HepG2 (cell line): ENCODE data around the gene MRPL18. TPM values are rescaled to one million over a fixed set of nuclear protein-coding genes. Genes with fewer than 3 reads are reported as not detected.

ENCODE experiments used
- DPF2 ChIP-seq: sonication (generic); formaldehyde crosslinking; IDR thresholded peaks from 2 replicates; pipeline ENCODE4 v1.4.0; 2020; ENCODE audit warnings: mild to moderate bottlenecking, low read depth, missing genetic modification reagents, borderline replicate concordance
- ETV5 ChIP-seq: IDR thresholded peaks from 2 replicates; pipeline ENCODE4 v1.6.1; 2018; ENCODE audit warnings: missing biosample characterization, missing genetic modification reagents, inconsistent platforms, borderline replicate concordance
- JUND ChIP-seq: sonication (generic); formaldehyde crosslinking; IDR thresholded peaks from 2 replicates; pipeline ENCODE4 v1.8.0; 2022; ENCODE audit warnings: mild to moderate bottlenecking, missing genetic modification reagents
- KAT7 ChIP-seq: IDR thresholded peaks from 2 replicates; pipeline ENCODE4 v1.6.1; 2018; ENCODE audit warnings: borderline replicate concordance, missing compliant biosample characterization
- NR2C2 ChIP-seq: sonication (generic); formaldehyde crosslinking; IDR thresholded peaks from 2 replicates; pipeline ENCODE4 v1.4.0; 2020; ENCODE audit warnings: missing genetic modification reagents, mild to moderate bottlenecking, moderate library complexity, borderline replicate concordance
- PRMT3 ChIP-seq: sonication (generic); formaldehyde crosslinking; IDR thresholded peaks from 2 replicates; pipeline ENCODE4 v1.8.1; 2022; ENCODE audit warnings: low read depth, mild to moderate bottlenecking, moderate library complexity, missing genetic modification reagents, borderline replicate concordance
- TOE1 ChIP-seq: sonication (generic); formaldehyde crosslinking; IDR thresholded peaks from 2 replicates; pipeline ENCODE4 v1.4.0; 2020; ENCODE audit warnings: mild to moderate bottlenecking, missing genetic modification reagents
- ZBTB3 ChIP-seq: sonication (generic); formaldehyde crosslinking; IDR thresholded peaks from 2 replicates; pipeline ENCODE4 v1.4.0; 2020; ENCODE audit warnings: low read depth, mild to moderate bottlenecking, moderate library complexity, missing genetic modification reagents, borderline replicate concordance
- ZBTB43 ChIP-seq: sonication (generic); formaldehyde crosslinking; conservative IDR thresholded peaks from 2 replicates; pipeline ENCODE4 v1.4.0; 2020; ENCODE audit warnings: missing genetic modification reagents
- ZNF18 ChIP-seq: sonication (generic); formaldehyde crosslinking; IDR thresholded peaks from 2 replicates; pipeline ENCODE4 v1.8.0; 2022; ENCODE audit warnings: mild to moderate bottlenecking, missing genetic modification reagents; ENCODE audit not compliant: insufficient replicate concordance
- ZNF180 ChIP-seq: sonication (generic); formaldehyde crosslinking; IDR thresholded peaks from 2 replicates; pipeline ENCODE4 v1.4.0; 2020; ENCODE audit warnings: low read depth, missing genetic modification reagents, borderline replicate concordance
- ZNF205 ChIP-seq: IDR thresholded peaks from 2 replicates; pipeline ENCODE4 v1.6.1; 2018; ENCODE audit warnings: missing biosample characterization, missing genetic modification reagents
- ZNF296 ChIP-seq: sonication (generic); formaldehyde crosslinking; conservative IDR thresholded peaks from 2 replicates; pipeline ENCODE4 v1.5.0; 2020; ENCODE audit warnings: mild to moderate bottlenecking, missing genetic modification reagents
- ZNF687 ChIP-seq: sonication (generic); formaldehyde crosslinking; IDR thresholded peaks from 2 replicates; pipeline ENCODE4 v1.5.1; 2020; ENCODE audit warnings: mild to moderate bottlenecking, missing genetic modification reagents, moderate library complexity
- polyA plus RNA-seq, 8 experiments: library from polyadenylated mRNA; depleted of rRNA in 3 of 8; stranded (reverse) in 7 of 8; unstranded in 1 of 8; fragments of >200 nt; fragmentation: Illumina TruSeq in 4 of 8; extraction: Trizol in 4 of 8; gene quantifications; 2 replicates each; pipeline versions ENCODE4 v1.2.1 to v1.2.3, GENCODE V29; 2011 to 2016; ENCODE audit warnings: low read depth in 4 of 8, missing spikeins in 1 of 8, mixed read lengths in 1 of 8; ENCODE audit not compliant: insufficient read depth in 1 of 8
- total RNA-seq, 5 experiments: library from RNA; depleted of rRNA; stranded (reverse); fragments of >200 nt; fragmentation: Illumina TruSeq; extraction: Trizol; gene quantifications; 2 replicates each; pipeline ENCODE4 v1.2.3, GENCODE V29; 2016; ENCODE audit warnings: low read depth in 1 of 5

The MRPL18 gene
- total and polyA plus RNA-seq, 2 of the 13 experiments (the other 11 are each of a cell fraction or from before 2014, with no cell fraction given), result 85.6 to 176 TPM

- TF ChIP-seq ZNF687 (CRISPR knock-in tag), result 0 out of 2 replicates have a peak, but pooled peaks have one; percentile 99
- TF ChIP-seq PRMT3 (CRISPR knock-in tag), result peak; percentile 91; the same call in 1 of the 2 replicates
- no peak for TF ChIP-seq ZNF296
- peak; percentile 93 for TF ChIP-seq KAT7 (CRISPR knock-in tag)
- peak; percentile 32 for TF ChIP-seq ZNF18
- peak; percentile 46 for TF ChIP-seq TOE1 (CRISPR knock-in tag)
- 0 out of 2 replicates have a peak, but pooled peaks have one; percentile 54 for TF ChIP-seq ZBTB43 (CRISPR knock-in tag)
- TF ChIP-seq DPF2 (CRISPR knock-in tag), result no peak
- TF ChIP-seq ETV5, result no peak; the same call in none of the 2 replicates
- no peak; the same call in 1 of the 2 replicates for TF ChIP-seq ZNF205
- peak; percentile 17; the same call in 1 of the 2 replicates for TF ChIP-seq ZBTB3 (CRISPR knock-in tag)
- TF ChIP-seq NR2C2, result peak; percentile 85; the same call in 1 of the 2 replicates
- TF ChIP-seq ZNF180, result no peak; the same call in 1 of the 2 replicates
- TF ChIP-seq JUND (CRISPR knock-in tag), result peak; percentile 12; the same call in 1 of the 2 replicates
Measured at GRCh38 chr6:159761873-159762680, 28.2 kb upstream of the MRPL18 start, which contains the start of gene ACAT2 (continued).
